PC-9 (cell line): ENCODE measurements around the gene RAB1B. TPM values are rescaled to one million over a fixed set of nuclear protein-coding genes. Genes with fewer than 3 reads are reported as not detected.
"Not testable (repeated sequence)": the region's sequence is repeated elsewhere in the genome, so short reads cannot be mapped to it uniquely, and the experiment has no call there.

Source experiments
- BruUV-seq: library from RNA; stranded (reverse); fragments of 400-500 nt; replicated peaks from 2 replicates; lab custom pipeline; 2021; lab: Mats Ljungman, UMichigan
- CTCF ChIA-PET: fragments of 300-600 bp; sonication (Branson Sonifier 250); formaldehyde crosslinking; loops from one replicate; lab custom pipeline; 2022; ENCODE audit warnings: antibody characterized with exemption; lab: Charles Lee
- POLR2A ChIA-PET: fragments of 300-600 bp; sonication (Branson Sonifier 250); formaldehyde crosslinking; loops from one replicate; lab custom pipeline; 2022; ENCODE audit warnings: antibody characterized with exemption; ENCODE audit not compliant: unreplicated experiment; lab: Charles Lee
- DNase-seq, 2 experiments: peaks; one replicate each; pipeline versions ENCODE4 v3.0.0 to v3.0.0-alpha.2; 2015 to 2022; ENCODE audit warnings: mixed read lengths in 1 of 2
- H2AFZ ChIP-seq: fragments of 200-600 bp; sonication (generic); 2 replicates; pipeline ENCODE4 v1.8.1; 2017; ENCODE audit warnings: antibody characterized with exemption
- H3F3A ChIP-seq: fragments of 200-600 bp; sonication (generic); 2 replicates; pipeline ENCODE4 v1.8.1; 2017; ENCODE audit warnings: antibody characterized with exemption, mild to moderate bottlenecking, low read depth; ENCODE audit not compliant: insufficient read depth
- H3K27ac ChIP-seq: fragments of 200-600 bp; sonication (generic); 2 replicates; pipeline ENCODE4 v1.6.1; 2016; ENCODE audit warnings: mixed run types
- H3K27me3 ChIP-seq: fragments of 200-600 bp; sonication (generic); 2 replicates; pipeline ENCODE4 v1.6.1; 2016; ENCODE audit warnings: low read depth, mixed run types; ENCODE audit not compliant: insufficient read depth
- H3K36me3 ChIP-seq: fragments of 200-600 bp; sonication (generic); 2 replicates; pipeline ENCODE4 v1.6.1; 2016; ENCODE audit warnings: low read depth, mixed run types
- H3K4me1 ChIP-seq: fragments of 200-600 bp; sonication (generic); replicated peaks from 2 replicates; pipeline ENCODE4 v1.6.1; 2016; ENCODE audit warnings: mixed run types; ENCODE audit not compliant: insufficient read depth
- H3K4me2 ChIP-seq: fragments of 200-600 bp; sonication (generic); 2 replicates; pipeline ENCODE4 v1.6.1; 2017; ENCODE audit warnings: mixed run types
- H3K4me3 ChIP-seq: fragments of 200-600 bp; sonication (generic); 2 replicates; pipeline ENCODE4 v1.6.1; 2016; ENCODE audit warnings: mixed run types
- H3K79me2 ChIP-seq: fragments of 200-600 bp; sonication (generic); 2 replicates; pipeline ENCODE4 v1.6.1; 2017; ENCODE audit warnings: low read depth, mixed run types
- H3K9me2 ChIP-seq: fragments of 200-600 bp; sonication (generic); 2 replicates; pipeline ENCODE4 v1.8.1; 2017; ENCODE audit warnings: mild to moderate bottlenecking; ENCODE audit not compliant: insufficient read depth
- H3K9me3 ChIP-seq: fragments of 200-600 bp; sonication (generic); 2 replicates; pipeline ENCODE4 v1.8.1; 2016; ENCODE audit warnings: low read depth; ENCODE audit not compliant: insufficient read depth
- H4K20me1 ChIP-seq: fragments of 200-600 bp; sonication (generic); 2 replicates; pipeline ENCODE4 v1.8.1; 2017; ENCODE audit not compliant: insufficient read depth
- EZH2 ChIP-seq: fragments of 200-600 bp; sonication (generic); IDR thresholded peaks from 2 replicates; pipeline ENCODE4 v1.8.0; 2017; ENCODE audit warnings: antibody characterized with exemption, low read depth
- intact Hi-C: fragments of 100-400 bp; cut with micrococcal nuclease; formaldehyde crosslinking; loops from one replicate; pipeline ENCODE4 v1.10.0; 2022; ENCODE audit not compliant: unreplicated experiment
- total RNA-seq: library from RNA; stranded (reverse); gene quantifications from 2 replicates; pipeline ENCODE4 v1.2.3, GENCODE V29; 2021
- TF ChIP-seq, protein P1 (sequence below): fragments of 200-600 bp; sonication (generic); conservative IDR thresholded peaks from 2 replicates; pipeline ENCODE4 v1.6.1; 2017; ENCODE audit warnings: mixed run types, antibody characterized with exemption, mild to moderate bottlenecking, moderate library complexity

Gene RAB1B
- total RNA-seq, 1 experiment from 2014 or later = 232 TPM

DNA sequence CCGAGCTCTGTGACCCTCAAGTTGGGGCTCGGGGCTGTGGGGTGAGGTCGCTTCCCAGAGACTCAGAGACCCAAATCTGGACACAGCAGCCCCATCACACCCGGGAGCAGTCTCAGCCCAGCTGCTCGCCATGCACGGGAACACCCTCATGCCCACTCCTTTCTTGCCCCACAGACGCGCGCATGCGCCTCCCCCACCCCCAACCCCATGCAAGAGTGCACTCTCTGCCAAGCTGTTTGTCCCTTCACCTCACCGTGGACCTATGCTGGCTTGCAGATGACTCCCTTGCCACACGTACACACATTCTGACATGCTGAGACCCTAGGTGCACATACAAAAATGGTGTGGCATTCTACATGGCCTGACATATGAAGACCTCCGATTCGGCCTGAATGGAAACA is 48.9 kb downstream of the RAB1B start:
- TF ChIP-seq, protein P1, sequence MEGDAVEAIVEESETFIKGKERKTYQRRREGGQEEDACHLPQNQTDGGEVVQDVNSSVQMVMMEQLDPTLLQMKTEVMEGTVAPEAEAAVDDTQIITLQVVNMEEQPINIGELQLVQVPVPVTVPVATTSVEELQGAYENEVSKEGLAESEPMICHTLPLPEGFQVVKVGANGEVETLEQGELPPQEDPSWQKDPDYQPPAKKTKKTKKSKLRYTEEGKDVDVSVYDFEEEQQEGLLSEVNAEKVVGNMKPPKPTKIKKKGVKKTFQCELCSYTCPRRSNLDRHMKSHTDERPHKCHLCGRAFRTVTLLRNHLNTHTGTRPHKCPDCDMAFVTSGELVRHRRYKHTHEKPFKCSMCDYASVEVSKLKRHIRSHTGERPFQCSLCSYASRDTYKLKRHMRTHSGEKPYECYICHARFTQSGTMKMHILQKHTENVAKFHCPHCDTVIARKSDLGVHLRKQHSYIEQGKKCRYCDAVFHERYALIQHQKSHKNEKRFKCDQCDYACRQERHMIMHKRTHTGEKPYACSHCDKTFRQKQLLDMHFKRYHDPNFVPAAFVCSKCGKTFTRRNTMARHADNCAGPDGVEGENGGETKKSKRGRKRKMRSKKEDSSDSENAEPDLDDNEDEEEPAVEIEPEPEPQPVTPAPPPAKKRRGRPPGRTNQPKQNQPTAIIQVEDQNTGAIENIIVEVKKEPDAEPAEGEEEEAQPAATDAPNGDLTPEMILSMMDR = no peak
- no peak for TF ChIP-seq EZH2
- H3K4me1 ChIP-seq = peaks cover 16% of the 10 kb centered on the region
- ChIA-PET POLR2A (interaction anchor here (0.7 kb wide), 1 partner anchor 229 kb away, joined by 6 read pairs; no protein-coding TSS in a partner anchor), CTCF (no interaction called here)
- no peak overlapping the region for H2AFZ ChIP-seq
- intact Hi-C loops = no loop called here
- no peak for DNase-seq
- H3K79me2 ChIP-seq = no peaks in the 10 kb centered on the region
- no peak overlapping the region for H3K27ac ChIP-seq
- no peak overlapping the region for H3K4me3 ChIP-seq
- H3K4me2 ChIP-seq = no peak overlapping the region
- no TSS peak for BruUV-seq
- H3K9me2 ChIP-seq = no peaks in the 10 kb centered on the region
- H3K36me3 ChIP-seq = no peaks in the 10 kb centered on the region
- H3F3A ChIP-seq = peaks cover 4% of the 10 kb centered on the region; the same call in 1 of the 2 replicates
- H4K20me1 ChIP-seq = no peaks in the 10 kb centered on the region
- H3K9me3 ChIP-seq = peaks cover 13% of the 10 kb centered on the region; the same call in 1 of the 2 replicates
- H3K27me3 ChIP-seq = peaks cover 8% of the 10 kb centered on the region; the same call in 1 of the 2 replicates

DNA sequence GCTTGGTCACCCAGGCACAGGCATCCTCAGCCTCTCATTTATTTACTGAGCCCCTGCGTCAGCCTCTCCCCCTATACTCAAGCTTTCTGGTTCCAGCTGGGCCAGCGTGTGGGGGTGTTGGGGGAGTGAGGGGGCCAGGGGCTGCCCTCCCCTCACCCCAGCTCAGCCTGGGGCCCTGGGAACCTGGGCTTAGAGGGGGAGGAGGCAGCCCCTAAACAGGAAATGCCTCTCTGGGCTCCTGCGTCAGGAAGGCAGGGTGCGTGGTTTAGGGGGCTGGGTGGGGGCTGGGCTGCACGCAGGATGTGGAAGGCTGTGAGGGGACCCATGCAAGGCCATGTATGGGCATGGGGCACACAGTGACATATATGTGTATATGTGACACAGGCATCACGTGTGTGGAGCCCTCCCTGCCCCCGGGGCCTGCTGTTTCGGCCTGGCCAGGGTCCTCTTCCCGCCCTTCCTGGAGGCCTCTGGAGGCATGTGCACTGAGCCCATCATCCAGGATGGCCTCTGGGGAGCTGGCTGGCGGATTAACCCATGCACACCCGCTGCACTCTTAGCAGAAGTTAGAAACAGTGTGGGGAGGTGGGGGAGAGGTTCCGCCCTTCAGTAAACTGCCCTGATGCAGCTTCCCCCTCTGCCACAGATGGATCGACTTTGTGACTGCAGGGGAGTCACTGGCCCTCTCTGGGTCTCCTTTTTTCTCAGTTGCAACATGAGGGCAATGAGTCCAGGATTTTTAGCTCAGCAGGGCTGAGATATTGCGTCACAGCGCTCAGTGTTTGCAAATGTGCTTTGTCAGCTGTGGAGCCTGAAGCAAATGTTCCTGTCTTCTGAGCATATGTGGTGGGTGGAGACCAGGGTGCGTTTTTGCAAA is 49.5 kb downstream of the RAB1B start:
- ChIA-PET CTCF (no interaction called here), POLR2A (interaction anchor here (0.7 kb wide), 1 partner anchor 228 kb away, joined by 6 read pairs; no protein-coding TSS in a partner anchor)
- H3K79me2 ChIP-seq = no peaks in the 10 kb centered on the region
- peaks cover 13% of the 10 kb centered on the region; the same call in 1 of the 2 replicates for H3K9me3 ChIP-seq
- H3F3A ChIP-seq = 0 out of 2 replicates have a peak, but pooled peaks cover 3% of the 10 kb centered on the region
- no peak for DNase-seq
- no peak overlapping the region for H3K4me3 ChIP-seq
- H3K27ac ChIP-seq = no peak overlapping the region
- H3K4me2 ChIP-seq = no peak overlapping the region
- no TSS peak for BruUV-seq
- no peak overlapping the region for H2AFZ ChIP-seq
- H3K27me3 ChIP-seq = peaks cover 8% of the 10 kb centered on the region; the same call in 1 of the 2 replicates
- no peaks in the 10 kb centered on the region for H4K20me1 ChIP-seq
- H3K4me1 ChIP-seq = peaks cover 15% of the 10 kb centered on the region
- no peaks in the 10 kb centered on the region for H3K9me2 ChIP-seq
- intact Hi-C loops = no loop called here
- TF ChIP-seq, protein P1 = no peak
- TF ChIP-seq EZH2 = no peak
- H3K36me3 ChIP-seq = no peaks in the 10 kb centered on the region

DNA sequence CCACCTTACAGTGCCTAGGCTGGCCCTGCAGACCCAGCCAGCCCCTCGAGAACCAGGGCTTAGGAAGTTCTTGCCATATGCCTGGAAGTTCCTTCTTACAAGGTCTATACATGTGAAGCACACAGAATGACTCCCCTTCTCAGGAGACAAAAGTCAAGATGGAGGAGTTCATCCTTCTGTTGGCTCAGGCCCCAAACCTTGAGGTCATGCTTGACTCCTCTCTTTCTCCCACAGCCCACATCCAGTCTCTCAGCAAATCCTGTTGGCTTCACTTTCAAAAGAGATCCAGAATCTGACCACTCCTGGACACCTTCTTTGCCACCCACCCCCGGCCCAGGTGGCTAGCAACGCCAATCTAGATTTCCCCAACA is 50.1 kb downstream of the RAB1B start:
- intact Hi-C loops = no loop called here
- H2AFZ ChIP-seq = no peak overlapping the region
- H3K9me3 ChIP-seq = peaks cover 13% of the 10 kb centered on the region; the same call in 1 of the 2 replicates
- BruUV-seq = no TSS peak
- H3K4me1 ChIP-seq = 0 out of 2 replicates have a peak, but pooled peaks cover 10% of the 10 kb centered on the region
- ChIA-PET POLR2A (no interaction called here), CTCF (no interaction called here)
- H3K27ac ChIP-seq = no peak overlapping the region
- no peak for TF ChIP-seq EZH2
- TF ChIP-seq, protein P1 = no peak
- peaks cover 8% of the 10 kb centered on the region; the same call in 1 of the 2 replicates for H3K27me3 ChIP-seq
- H3K9me2 ChIP-seq = no peaks in the 10 kb centered on the region
- no peaks in the 10 kb centered on the region for H3K36me3 ChIP-seq
- DNase-seq = no peak
- H3K4me2 ChIP-seq = no peak overlapping the region
- no peak overlapping the region for H3K4me3 ChIP-seq
- no peaks in the 10 kb centered on the region for H4K20me1 ChIP-seq
- 0 out of 2 replicates have a peak, but pooled peaks cover 3% of the 10 kb centered on the region for H3F3A ChIP-seq
- no peaks in the 10 kb centered on the region for H3K79me2 ChIP-seq

GRCh38 chr11:66320289-66320688 is 51.9 kb downstream of the RAB1B start:
- DNase-seq, CTCF ChIA-PET, H3K27me3 ChIP-seq, H4K20me1 ChIP-seq, BruUV-seq, H3K79me2 ChIP-seq, H3K4me2 ChIP-seq, H3K36me3 ChIP-seq, intact Hi-C loops, H3K4me3 ChIP-seq, H2AFZ ChIP-seq, POLR2A ChIA-PET, H3K27ac ChIP-seq, H3K9me2 ChIP-seq, H3F3A ChIP-seq: not testable (repeated sequence)
- peaks cover 13% of the 10 kb centered on the region; the same call in 1 of the 2 replicates for H3K9me3 ChIP-seq
- peaks cover 16% of the 10 kb centered on the region; the same call in 1 of the 2 replicates for H3K4me1 ChIP-seq

- H2AFZ ChIP-seq, BruUV-seq, H3K36me3 ChIP-seq, DNase-seq, H3K79me2 ChIP-seq, H3K4me2 ChIP-seq, POLR2A ChIA-PET, H3K4me3 ChIP-seq, H3F3A ChIP-seq, CTCF ChIA-PET, H3K27me3 ChIP-seq, intact Hi-C loops, H3K27ac ChIP-seq, H4K20me1 ChIP-seq, H3K9me2 ChIP-seq: not testable (repeated sequence)
- Histone ChIP-seq H3K9me3 (peaks cover 13% of the 10 kb centered on the region; the same call in 1 of the 2 replicates), H3K4me1 (peaks cover 16% of the 10 kb centered on the region; the same call in 1 of the 2 replicates)
Measured at GRCh38 chr11:66320748-66321147, 52.3 kb downstream of the RAB1B start.
